GM12874 (cell line): Measurements from ENCODE around the gene ARL15.

Source experiments
- CTCF ChIP-seq: IDR thresholded peaks from 2 replicates; pipeline ENCODE4 v1.5.1; 2011; ENCODE audit warnings: low read depth, mild to moderate bottlenecking, control low read depth, low read length, moderate library complexity; ENCODE audit not compliant: insufficient read depth

Gene ARL15

GRCh38 chr5:54040018-54040417, 270.4 kb downstream of the ARL15 start:
- TF ChIP-seq CTCF = no peak

GRCh38 chr5:54037205-54037604, 273.2 kb downstream of the ARL15 start:
- no peak for TF ChIP-seq CTCF

GRCh38 chr5:54030981-54031380, 279.4 kb downstream of the ARL15 start:
- no peak for TF ChIP-seq CTCF

DNA sequence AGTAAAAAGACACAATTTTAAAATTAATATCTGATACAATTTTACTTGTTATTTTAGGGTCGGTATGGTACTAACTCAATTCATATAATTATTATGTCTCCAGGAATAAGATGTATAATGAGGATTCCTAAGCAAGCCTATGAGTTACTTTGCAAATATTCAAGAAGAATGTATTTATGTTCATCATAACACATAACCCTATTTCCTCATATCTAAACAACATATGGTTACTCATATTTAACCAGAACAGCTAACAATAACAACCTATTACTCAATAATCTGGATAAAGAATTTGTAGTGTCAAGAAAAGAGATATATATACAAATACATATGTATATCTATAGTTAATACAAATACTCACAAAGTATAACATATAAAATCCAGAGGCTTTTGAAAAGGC, 285.9 kb downstream of the ARL15 start:
- no peak for TF ChIP-seq CTCF

GRCh38 chr5:54022223-54022622, 288.1 kb downstream of the ARL15 start:
- TF ChIP-seq CTCF = no peak

GRCh38 chr5:54021431-54022164, 288.8 kb downstream of the ARL15 start:
- no peak for TF ChIP-seq CTCF

DNA sequence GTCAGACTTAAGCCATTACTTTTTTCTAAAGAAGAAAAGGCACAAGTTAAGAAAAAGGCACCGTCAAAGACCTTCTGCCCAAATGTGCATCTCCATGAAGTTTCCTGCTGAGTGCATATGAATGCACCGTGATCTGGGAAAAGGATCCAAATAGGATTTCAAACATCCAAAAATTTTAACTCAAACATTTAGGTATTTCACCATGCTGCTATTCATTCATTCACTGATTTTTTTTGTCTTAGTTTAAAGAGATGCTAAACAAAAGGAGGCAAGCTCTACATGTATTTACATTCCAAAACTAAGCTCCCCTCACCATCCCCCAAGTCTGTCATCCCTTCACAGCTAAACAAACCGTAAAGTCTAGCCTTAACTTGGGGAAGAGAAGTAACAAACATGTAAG, 291.9 kb downstream of the ARL15 start:
- TF ChIP-seq CTCF = no peak

DNA sequence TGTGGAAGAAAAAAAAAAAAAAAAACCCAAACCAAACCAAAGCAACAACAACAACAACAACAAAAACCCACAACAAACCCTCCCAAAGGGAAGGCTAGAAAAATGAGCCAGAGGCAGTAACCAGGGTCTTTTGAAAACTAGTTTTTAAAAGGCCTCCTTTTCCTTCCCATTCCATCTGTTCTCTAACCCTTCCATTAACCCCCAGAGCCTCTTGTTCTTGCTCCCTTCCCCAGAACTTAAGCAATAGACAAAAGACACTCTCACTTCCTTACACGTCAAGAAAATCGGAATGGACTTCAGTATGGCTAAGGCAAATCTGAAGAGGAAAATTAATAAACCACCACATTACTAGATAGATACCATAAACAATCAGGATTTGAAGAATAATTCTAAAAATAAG, 292.8 kb downstream of the ARL15 start:
- no peak for TF ChIP-seq CTCF
